A204.1 (cell line): Measurements from ENCODE around the gene SMIM24.
"Not testable (repeated sequence)": the region's sequence is repeated elsewhere in the genome, so short reads cannot be mapped to it uniquely, and the experiment has no call there.

Source experiments
- FAIRE-seq: peaks from 2 replicates; lab custom pipeline; 2012; peaks lifted over from hg19 to GRCh38; lab: Jason Lieb, UNC

Gene SMIM24

GRCh38 chr19:3433313-3433712 lies 47.0 kb downstream of the SMIM24 start:
- no peak for FAIRE-seq

- no peak for FAIRE-seq
These were observed 48.4 kb downstream of the SMIM24 start for GRCh38 chr19:3431760-3432397.

GRCh38 chr19:3430366-3430680 lies 50.0 kb downstream of the SMIM24 start:
- not testable (repeated sequence) for FAIRE-seq

GRCh38 chr19:3426433-3426832 lies 53.9 kb downstream of the SMIM24 start:
- FAIRE-seq = no peak
